MM.1S (cell line): ENCODE measurements around the gene IFTAP.

Experiments used
- CTCF ChIP-seq: fragments of 300-600 bp; sonication (generic); IDR thresholded peaks from 2 replicates; pipeline ENCODE4 v1.5.1; 2016; ENCODE audit warnings: antibody characterized with exemption, low read length, mixed read lengths
- EZH2phosphoT487 ChIP-seq: fragments of 300-600 bp; sonication (generic); IDR thresholded peaks from 2 replicates; pipeline ENCODE4 v1.6.1; 2018; ENCODE audit warnings: antibody characterized with exemption, low read length

DNA sequence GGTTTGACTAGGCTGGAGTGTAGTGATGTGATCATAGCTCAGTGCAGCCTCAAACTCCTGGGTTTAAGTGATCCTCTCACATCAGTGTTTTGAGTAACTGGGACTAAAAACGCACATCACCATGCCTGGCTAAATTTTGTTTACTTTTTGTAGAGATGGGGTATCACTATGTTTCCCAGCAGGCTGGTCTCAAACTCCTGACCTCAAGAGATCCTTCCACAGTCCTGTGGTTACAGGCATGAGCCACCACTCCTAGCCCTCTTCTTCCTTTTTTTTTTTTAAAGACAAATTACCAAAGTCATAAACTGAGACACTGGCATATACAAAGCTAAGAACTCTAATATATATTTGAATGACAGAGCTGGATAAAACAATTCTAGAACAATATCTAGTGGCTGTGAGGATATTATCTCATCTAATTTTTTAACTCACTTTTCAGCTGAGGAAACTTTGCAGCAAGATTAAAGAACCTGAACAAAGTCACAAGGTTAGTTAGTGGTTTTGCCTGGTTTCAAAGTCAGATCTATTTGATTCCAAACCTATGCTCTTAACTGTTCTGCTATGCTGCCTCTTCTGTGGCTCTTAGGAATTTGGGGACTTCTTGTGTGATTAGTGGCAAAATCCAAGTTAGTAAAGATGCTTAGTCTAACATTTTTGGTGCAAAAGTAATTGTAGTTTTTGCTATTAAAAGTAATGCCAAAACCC, 99.0 kb downstream of the IFTAP start:
- TF ChIP-seq CTCF = no peak
- TF ChIP-seq EZH2phosphoT487 = no peak
